Measurements from ENCODE around the gene METTL8. TPM values are rescaled to one million over a fixed set of nuclear protein-coding genes. Genes with fewer than 3 reads are reported as not detected.

The METTL8 gene
- total RNA-seq, 1 experiment from 2014 or later, result 27.7 TPM

GRCh38 chr2:171322928-171323327, 110.9 kb downstream of the METTL8 start:
- DNase-seq (ENCODE audit: low read depth, low spot score) (no peak), ATAC-seq (no peak)
- no TSS peak for BruUV-seq (replicated peaks)
- POLR2A ChIA-PET, result no interaction called here
- CTCF ChIA-PET, result interaction anchor here (0.7 kb wide), 1 partner anchor 111 kb away, joined by 11 read pairs; the partner anchor contains the start of genes DCAF17 and METTL8
- Histone ChIP-seq H3K36me3 (ENCODE audit: control insufficient read depth, insufficient read depth, low read length) (no peaks in the 10 kb centered on the region), H3K9me3 (ENCODE audit: control insufficient read depth, insufficient read depth, low read depth, low read length) (no peaks in the 10 kb centered on the region), H3K27me3 (ENCODE audit: control insufficient read depth, insufficient read depth, low read length) (no peaks in the 10 kb centered on the region), H3K4me3 (ENCODE audit: low read depth in 2 of 2, low read length in 2 of 2) (no peak overlapping the region), H3K27ac (ENCODE audit: low read length) (no peak overlapping the region), H3K4me1 (ENCODE audit: control insufficient read depth, insufficient read depth, low read length) (no peaks in the 10 kb centered on the region)
- TF ChIP-seq TCF7L2 (IDR thresholded peaks at IDR 0.05; ENCODE audit: low read depth, low read length) (no peak), POLR2AphosphoS5 (IDR thresholded peaks at IDR 0.05; ENCODE audit: low read depth, low read length) (no peak), SIN3A (IDR thresholded peaks at IDR 0.05; ENCODE audit: borderline replicate concordance, insufficient read depth, low read depth, low read length) (no peak), REST (IDR thresholded peaks at IDR 0.05; ENCODE audit: insufficient read depth in 1 of 2, low read depth in 2 of 2, low read length in 1 of 2) (no peak)
- TF ChIP-seq, protein P1, sequence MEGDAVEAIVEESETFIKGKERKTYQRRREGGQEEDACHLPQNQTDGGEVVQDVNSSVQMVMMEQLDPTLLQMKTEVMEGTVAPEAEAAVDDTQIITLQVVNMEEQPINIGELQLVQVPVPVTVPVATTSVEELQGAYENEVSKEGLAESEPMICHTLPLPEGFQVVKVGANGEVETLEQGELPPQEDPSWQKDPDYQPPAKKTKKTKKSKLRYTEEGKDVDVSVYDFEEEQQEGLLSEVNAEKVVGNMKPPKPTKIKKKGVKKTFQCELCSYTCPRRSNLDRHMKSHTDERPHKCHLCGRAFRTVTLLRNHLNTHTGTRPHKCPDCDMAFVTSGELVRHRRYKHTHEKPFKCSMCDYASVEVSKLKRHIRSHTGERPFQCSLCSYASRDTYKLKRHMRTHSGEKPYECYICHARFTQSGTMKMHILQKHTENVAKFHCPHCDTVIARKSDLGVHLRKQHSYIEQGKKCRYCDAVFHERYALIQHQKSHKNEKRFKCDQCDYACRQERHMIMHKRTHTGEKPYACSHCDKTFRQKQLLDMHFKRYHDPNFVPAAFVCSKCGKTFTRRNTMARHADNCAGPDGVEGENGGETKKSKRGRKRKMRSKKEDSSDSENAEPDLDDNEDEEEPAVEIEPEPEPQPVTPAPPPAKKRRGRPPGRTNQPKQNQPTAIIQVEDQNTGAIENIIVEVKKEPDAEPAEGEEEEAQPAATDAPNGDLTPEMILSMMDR (IDR thresholded peaks at IDR 0.05), result no peak
- intact Hi-C loops (cut with micrococcal nuclease; ENCODE audit: unreplicated experiment) (no loop called here), in situ Hi-C loops (cut with HindIII; ENCODE audit: low pct_unique_long_range_greater_than_20kb, low sequenced_read_pairs) (no loop called here)

- intact Hi-C loops (cut with micrococcal nuclease; ENCODE audit: unreplicated experiment) (no loop called here), in situ Hi-C loops (cut with HindIII; ENCODE audit: low pct_unique_long_range_greater_than_20kb, low sequenced_read_pairs) (no loop called here)
- ATAC-seq (no peak), DNase-seq (ENCODE audit: low read depth, low spot score) (no peak)
- H3K4me1 ChIP-seq (ENCODE audit: control insufficient read depth, insufficient read depth, low read length), result no peaks in the 10 kb centered on the region
- H3K27me3 ChIP-seq (ENCODE audit: control insufficient read depth, insufficient read depth, low read length), result no peaks in the 10 kb centered on the region
- ChIA-PET CTCF (no interaction called here), POLR2A (no interaction called here)
- BruUV-seq (replicated peaks), result no TSS peak
- no peaks in the 10 kb centered on the region for H3K36me3 ChIP-seq (ENCODE audit: control insufficient read depth, insufficient read depth, low read length)
- TF ChIP-seq POLR2AphosphoS5 (IDR thresholded peaks at IDR 0.05; ENCODE audit: low read depth, low read length) (no peak), SIN3A (IDR thresholded peaks at IDR 0.05; ENCODE audit: borderline replicate concordance, insufficient read depth, low read depth, low read length) (no peak), REST (IDR thresholded peaks at IDR 0.05; ENCODE audit: insufficient read depth in 1 of 2, low read depth in 2 of 2, low read length in 1 of 2) (no peak), TCF7L2 (IDR thresholded peaks at IDR 0.05; ENCODE audit: low read depth, low read length) (no peak)
- TF ChIP-seq, protein P1 (IDR thresholded peaks at IDR 0.05), result no peak
- no peak overlapping the region for H3K27ac ChIP-seq (ENCODE audit: low read length)
- H3K4me3 ChIP-seq (ENCODE audit: low read depth in 2 of 2, low read length in 2 of 2), result no peak overlapping the region
- H3K9me3 ChIP-seq (ENCODE audit: control insufficient read depth, insufficient read depth, low read depth, low read length), result no peaks in the 10 kb centered on the region
Measured at GRCh38 chr2:171320731-171321130, 113.1 kb downstream of the METTL8 start.
